GM21447 (cell line): ENCODE data around the gene NAA16.
A peak's percentile ranks its signal among the peaks of the same experiment; 100 is the strongest.
"Not testable (repeated sequence)": the region's sequence is repeated elsewhere in the genome, so short reads cannot be mapped to it uniquely, and the experiment has no call there.

Experiments used
- ATAC-seq: cut with Tn5 transposase; IDR thresholded peaks from one replicate; pipeline ENCODE4 v1.9.1; 2021; ENCODE audit not compliant: unreplicated experiment

Gene NAA16

GRCh38 chr13:41310963-41311405 is at the start of gene NAA16:
Gene NAA16 (plus strand): TSS chr13:41311267. CDS start chr13:41311529, 262 bp downstream.
- peak; percentile 54 for ATAC-seq

- ATAC-seq = peak; percentile 96
Observed at GRCh38 chr13:41263261-41263971, 47.7 kb upstream of the NAA16 start, which contains the start of gene MTRF1. Gene MTRF1 (minus strand): TSS chr13:41263576. CDS start chr13:41260907, 2,669 bp downstream.

GRCh38 chr13:41267106-41267505 is 44.0 kb upstream of the NAA16 start:
- no peak for ATAC-seq

DNA sequence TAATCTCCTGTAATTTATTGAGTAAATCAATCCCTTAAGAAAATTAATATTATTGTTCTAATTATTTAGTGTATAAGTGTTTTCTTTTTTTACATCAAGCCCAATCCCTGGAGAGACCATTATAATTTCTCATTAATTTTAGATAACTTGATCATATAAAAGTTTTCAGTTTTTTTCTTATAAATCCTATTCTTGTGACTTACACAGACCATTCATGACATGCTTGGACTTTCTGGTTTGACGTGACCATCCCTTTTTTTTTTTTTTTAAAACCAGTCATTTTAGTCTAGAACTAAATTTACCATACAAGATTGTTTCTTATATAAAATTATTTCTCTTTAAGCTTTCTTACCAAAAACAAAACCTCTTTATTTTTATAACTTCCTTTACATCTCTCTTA is 42.3 kb upstream of the NAA16 start:
- no peak for ATAC-seq

- ATAC-seq = no peak
Observed at GRCh38 chr13:41271456-41272285, 39.4 kb upstream of the NAA16 start.

DNA sequence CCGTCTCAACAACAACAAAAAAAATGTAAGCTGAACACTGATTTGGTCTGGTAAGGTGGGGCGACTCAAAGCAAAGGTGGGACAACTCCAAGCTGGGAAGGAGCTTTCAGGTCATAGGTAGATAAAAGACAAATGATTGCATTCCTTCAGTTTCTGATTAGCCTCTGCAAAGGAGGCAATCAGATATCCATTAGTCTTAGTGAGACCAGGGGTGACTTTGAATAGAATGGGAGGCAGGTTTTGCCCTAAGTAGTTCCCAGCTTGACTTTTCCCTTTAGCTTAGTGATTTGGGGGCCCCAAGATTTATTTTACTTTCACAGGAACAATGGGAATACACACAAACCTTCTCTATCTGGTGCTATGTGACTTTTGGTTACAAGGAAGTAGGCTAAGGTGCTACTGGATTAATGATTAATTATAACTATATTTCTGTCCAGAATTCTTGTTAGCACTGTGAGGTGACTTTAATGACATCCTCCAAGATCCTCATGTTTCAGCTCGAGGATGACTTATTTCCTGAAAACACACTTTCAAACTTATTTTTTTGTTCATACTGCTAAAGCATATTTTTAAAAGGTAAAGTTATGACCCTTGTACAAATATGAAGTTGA is 37.1 kb upstream of the NAA16 start:
- no peak for ATAC-seq

- ATAC-seq = no peak
Observed at GRCh38 chr13:41274881-41275280, 36.2 kb upstream of the NAA16 start.

- no peak for ATAC-seq
Observed at GRCh38 chr13:41276824-41277223, 34.2 kb upstream of the NAA16 start.

DNA sequence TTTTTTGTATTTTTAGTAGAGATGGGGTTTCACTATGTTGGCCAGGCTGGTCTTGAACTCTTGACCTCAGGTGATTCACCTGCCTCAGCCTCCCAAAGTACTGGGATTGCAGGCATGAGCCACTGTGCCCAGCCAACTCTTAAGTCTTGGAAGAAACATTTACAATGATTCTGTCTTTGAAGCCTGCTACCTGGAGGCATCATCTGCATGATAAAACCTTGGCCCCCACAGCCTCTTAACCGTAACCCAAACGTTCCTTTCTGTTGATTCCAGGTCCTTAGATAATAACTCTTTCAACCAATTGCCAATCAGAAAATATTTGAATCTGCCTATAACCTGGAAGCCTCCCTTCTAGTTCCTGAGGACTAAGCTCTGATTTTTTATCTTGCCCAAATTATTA is 31.9 kb upstream of the NAA16 start:
- not testable (repeated sequence) for ATAC-seq

DNA sequence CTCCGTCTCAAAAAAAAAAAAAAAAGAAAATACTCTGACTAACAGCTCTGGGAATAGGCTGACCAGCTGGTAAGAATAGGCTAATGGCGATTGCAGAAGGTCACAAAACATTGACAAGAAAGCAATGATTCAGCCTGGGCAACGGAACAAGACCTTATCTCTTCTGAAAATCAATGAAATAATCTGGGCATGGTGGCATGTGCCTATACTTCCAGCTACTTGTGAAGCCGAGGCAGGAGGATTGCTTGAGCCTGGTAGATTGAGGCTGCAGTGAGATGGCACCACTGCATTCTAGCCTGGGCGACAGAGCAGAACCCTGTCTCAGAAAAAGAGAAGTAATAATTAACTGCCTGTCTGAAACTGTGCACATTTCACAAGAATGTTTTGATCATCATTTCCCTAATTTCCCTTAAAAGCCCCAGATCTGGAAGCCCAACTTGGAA is 28.9 kb upstream of the NAA16 start:
- no peak for ATAC-seq

DNA sequence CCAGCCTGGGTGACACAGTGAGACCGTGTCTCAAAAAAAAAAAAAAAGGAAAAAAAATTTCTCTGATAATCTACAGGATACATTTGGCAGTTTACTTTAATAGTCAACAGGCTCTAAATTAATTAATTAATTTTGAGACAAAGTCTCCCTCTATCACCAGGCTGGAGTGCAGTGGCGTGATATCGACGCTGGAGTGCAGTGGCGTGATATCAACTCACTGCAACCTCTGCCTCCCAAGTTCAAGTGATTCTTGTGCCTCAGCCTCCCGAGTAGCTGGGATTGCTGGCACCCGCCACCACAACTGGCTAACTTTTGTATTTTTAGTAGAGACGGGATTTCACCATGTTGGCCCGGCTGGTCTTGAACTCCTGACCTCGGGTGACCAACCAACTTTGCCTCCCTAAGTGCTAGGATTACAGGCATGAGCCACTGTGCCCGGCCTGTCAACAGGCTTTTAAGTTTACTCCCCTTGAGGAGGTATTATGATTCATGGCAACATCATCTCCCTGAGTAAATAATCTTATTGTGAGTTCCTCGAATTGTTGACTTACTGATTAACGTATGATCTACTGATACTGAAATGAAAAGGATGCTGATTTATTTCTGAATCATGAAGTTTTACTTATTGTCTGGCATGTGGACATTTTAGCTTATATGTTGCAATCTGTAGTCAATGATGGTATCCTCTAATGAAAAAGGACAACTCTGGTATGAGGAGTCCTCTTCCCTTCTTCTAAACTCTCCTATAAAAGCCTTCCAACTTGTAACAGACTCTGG is 26.4 kb upstream of the NAA16 start:
- no peak for ATAC-seq

GRCh38 chr13:41286370-41286769 is 24.7 kb upstream of the NAA16 start:
- ATAC-seq = no peak

- ATAC-seq = no peak
Observed at GRCh38 chr13:41289463-41289881, 21.6 kb upstream of the NAA16 start.

DNA sequence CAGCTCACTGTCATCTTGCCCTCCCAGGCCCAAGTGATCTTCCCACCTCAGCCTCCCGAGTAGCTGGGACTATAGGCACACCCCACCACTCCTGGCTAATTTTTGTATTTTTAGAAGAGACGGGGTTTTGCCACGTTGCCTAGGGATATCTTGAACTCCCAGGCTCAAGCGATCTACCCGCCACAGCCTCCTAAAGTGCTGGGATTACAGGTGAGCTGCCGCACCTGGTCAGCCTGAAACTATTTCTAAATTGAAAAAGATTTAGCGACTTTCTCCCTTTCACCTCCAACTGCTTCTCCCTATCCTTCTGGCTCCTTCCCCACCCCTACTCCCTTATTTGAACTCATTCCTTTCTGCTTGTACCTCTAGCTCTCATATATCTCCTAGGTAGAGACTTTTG is 19.8 kb upstream of the NAA16 start:
- ATAC-seq = no peak

DNA sequence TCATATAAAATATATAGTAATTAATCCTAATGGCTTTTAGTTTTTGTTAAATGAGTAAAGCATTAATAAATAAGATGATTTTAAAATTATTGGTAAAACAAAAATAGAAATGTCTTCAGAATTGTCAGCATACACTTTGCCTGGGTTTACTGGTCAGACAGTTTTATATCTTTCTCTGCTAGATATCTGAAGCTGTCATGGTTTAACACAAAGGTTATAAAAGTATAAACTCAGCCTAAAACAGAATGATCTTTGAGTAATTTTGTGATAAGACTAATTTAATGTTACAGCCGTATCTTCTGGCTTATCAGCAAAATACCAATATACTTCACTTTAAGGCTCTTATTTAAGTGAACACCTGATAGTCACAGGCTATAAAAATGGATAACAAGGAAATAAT is 17.8 kb upstream of the NAA16 start:
- ATAC-seq = no peak

DNA sequence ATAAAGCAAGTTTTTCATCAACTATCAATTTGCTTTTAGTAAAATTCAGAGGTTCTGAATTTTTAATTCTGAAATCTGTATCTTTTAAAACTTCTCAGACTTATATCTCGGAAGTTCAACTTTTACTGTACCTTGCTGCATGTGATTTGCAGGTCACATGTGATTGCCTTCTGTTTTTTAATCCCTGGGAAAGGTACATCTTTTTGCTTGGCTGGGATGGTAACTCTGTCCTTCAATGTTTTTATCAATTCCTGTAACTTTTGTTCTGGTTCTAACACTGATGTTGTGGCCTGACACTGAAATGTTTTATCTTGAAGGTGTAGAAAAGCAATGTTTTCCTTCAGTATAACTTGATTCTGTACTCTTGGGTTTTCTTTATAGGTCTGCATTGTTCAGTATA is 16.2 kb upstream of the NAA16 start:
- no peak for ATAC-seq

DNA sequence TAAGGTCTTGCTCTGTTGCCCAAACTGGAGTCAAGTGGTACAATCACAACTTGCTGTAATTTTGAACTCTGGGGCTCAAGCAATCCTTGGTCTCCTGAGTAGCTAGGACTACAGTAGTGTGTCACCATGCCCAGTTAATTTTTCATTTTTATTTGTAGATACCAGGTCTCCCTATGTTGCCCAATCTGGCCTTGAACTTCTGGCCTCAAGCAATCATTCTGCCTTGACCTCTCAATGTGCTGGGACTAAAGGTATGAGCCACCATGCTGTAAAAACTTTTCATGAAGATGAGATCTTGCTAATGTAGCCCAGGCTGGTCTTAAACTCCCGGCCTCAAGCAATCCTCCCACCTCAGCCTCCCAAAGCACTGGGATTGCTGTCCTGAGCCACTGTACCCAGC is 15.1 kb upstream of the NAA16 start:
- no peak for ATAC-seq

DNA sequence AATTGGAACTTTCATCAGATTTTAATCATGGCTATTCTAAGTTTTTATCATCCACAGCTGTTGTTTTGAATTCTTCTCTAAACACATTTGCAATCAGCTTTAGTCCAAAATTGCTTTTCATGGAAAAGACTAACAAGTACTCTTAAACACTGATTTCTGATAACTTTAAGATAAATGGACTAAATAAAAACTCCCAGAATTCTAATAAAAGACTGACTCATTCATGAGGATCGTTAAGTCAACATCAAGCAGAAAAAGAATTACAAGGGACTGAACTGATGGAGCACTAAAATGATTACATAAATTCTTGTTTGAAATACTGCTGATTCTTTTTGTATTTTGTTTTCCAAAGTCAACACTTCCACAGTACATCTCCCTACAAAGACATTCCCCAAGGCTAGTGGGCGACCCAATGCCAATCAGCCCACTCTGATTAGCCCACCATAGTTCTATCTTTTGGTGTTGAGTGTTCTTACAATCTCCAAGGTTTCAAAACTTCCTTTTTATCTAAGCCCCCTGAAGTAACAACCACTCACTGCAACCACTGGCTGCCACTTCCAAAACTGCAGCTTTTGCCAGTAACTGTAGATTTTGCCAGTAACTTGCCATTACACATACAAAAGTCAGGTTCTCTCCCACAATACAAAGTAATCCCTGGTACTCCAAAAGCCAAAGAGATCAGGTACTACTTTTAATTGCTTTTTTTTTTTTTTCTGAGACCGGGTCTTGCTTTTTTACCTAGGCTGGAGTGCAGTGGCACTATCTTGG is 14.0 kb upstream of the NAA16 start:
- ATAC-seq = no peak

DNA sequence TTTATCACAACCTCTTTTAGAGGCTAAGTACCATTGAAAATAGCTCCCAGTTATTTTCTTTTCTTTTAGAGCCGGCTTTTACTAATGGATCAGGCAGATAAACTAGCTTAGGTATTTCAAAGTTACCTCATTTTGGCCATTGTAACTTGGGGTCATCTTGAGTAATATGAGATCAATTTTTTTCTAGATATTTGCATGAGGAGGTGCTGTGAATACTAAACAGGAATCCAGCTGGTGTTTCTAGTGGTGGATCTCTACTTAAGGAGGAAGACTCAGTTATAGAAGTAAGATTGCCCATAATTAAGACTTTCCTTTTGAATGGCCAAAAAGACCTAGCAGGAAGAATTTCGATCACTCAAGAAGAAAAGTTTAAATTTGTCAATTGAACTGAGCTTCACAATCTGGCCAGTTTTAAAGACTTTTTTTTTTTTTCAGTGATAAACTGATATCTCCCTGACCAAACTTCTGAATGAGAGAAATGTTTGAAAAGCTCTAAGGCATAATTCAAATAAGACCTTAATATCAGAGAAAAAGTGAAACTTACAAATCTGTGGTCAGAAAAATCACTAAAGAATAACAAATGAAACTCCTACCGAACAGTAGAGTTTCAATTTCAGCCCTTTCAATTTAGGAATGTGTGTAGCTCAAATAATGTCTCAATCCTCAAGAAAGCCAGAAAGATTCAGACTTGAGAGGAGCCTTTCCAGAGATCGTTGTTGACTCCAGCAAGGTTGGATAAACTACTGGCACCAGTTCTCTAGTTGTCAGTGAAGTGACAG is 11.6 kb upstream of the NAA16 start:
- ATAC-seq = no peak
